SU-DHL-6 (cell line): Measurements from ENCODE around the gene SUN2.

Source experiments
- H2AFZ ChIP-seq: fragments of 200-600 bp; sonication (generic); 2 replicates; pipeline ENCODE4 v1.6.1; 2014; ENCODE audit warnings: low read depth, mild to moderate bottlenecking, moderate library complexity, mixed read lengths, antibody characterized with exemption, low read length; ENCODE audit not compliant: severe bottlenecking
- H3F3A ChIP-seq: fragments of 200-600 bp; shearing (Covaris generic); 2 replicates; pipeline ENCODE4 v1.6.0; 2016; ENCODE audit warnings: antibody characterized with exemption, mild to moderate bottlenecking; ENCODE audit not compliant: insufficient read depth
- H3K27ac ChIP-seq: fragments of 200-600 bp; sonication (generic); 2 replicates; pipeline ENCODE4 v1.5.1; 2016; ENCODE audit warnings: low read depth, mild to moderate bottlenecking, low read length, moderate library complexity, mixed read lengths
- H3K27me3 ChIP-seq: fragments of 200-600 bp; sonication (generic), shearing (Covaris generic); 2 replicates; pipeline ENCODE4 v1.6.0; 2014; ENCODE audit warnings: mild to moderate bottlenecking, low read length
- H3K36me3 ChIP-seq: fragments of 200-600 bp; sonication (generic); 2 replicates; pipeline ENCODE4 v1.6.1; 2014; ENCODE audit warnings: mild to moderate bottlenecking, low read length, mixed read lengths
- H3K4me2 ChIP-seq: fragments of 300-600, 200-600 bp; shearing (Covaris generic), sonication (generic); 2 replicates; pipeline ENCODE4 v1.6.0; 2014; ENCODE audit warnings: low read length, low read depth, mild to moderate bottlenecking; ENCODE audit not compliant: poor library complexity, severe bottlenecking
- H3K4me3 ChIP-seq: fragments of 200-600 bp; sonication (generic); 2 replicates; pipeline ENCODE4 v1.5.1; 2014; ENCODE audit warnings: antibody characterized with exemption, low read length, mild to moderate bottlenecking, mixed read lengths; ENCODE audit not compliant: insufficient read depth, poor library complexity, severe bottlenecking
- H3K79me2 ChIP-seq: fragments of 200-600 bp; sonication (generic); 2 replicates; pipeline ENCODE4 v1.6.1; 2014; ENCODE audit warnings: mild to moderate bottlenecking, low read length, moderate library complexity; ENCODE audit not compliant: insufficient read depth
- H3K9ac ChIP-seq: fragments of 200-600 bp; sonication (generic); 2 replicates; pipeline ENCODE4 v1.7.0; 2014; ENCODE audit warnings: mild to moderate bottlenecking, low read length
- H3K9me2 ChIP-seq: fragments of 200-600 bp; sonication (generic); replicated peaks from 2 replicates; pipeline ENCODE4 v1.6.1; 2014; ENCODE audit warnings: low read length; ENCODE audit not compliant: insufficient read depth
- H3K9me3 ChIP-seq: fragments of 200-600 bp; sonication (generic); 2 replicates; pipeline ENCODE4 v1.6.1; 2014; ENCODE audit warnings: low read length, mixed read lengths; ENCODE audit not compliant: insufficient read depth
- H4K20me1 ChIP-seq: fragments of 200-600 bp; sonication (generic); 2 replicates; pipeline ENCODE4 v1.6.1; 2014; ENCODE audit warnings: low read depth, mild to moderate bottlenecking, antibody characterized with exemption, low read length, moderate library complexity, mixed read lengths
- CTCF ChIP-seq: fragments of 200-600 bp; sonication (generic); IDR thresholded peaks from one replicate; pipeline ENCODE4 v1.5.1; 2017; ENCODE audit warnings: antibody characterized with exemption, mild to moderate bottlenecking, low read length, moderate library complexity; ENCODE audit not compliant: insufficient read depth, poor library complexity, severe bottlenecking
- EZH2phosphoT487 ChIP-seq: fragments of 200-600 bp; sonication (generic), shearing (Covaris generic); conservative IDR thresholded peaks from 2 replicates; pipeline ENCODE4 v1.6.1; 2018; ENCODE audit warnings: mild to moderate bottlenecking, antibody characterized with exemption, low read length, moderate library complexity, mixed read lengths

Gene SUN2

GRCh38 chr22:38698407-38699094 is 57.2 kb downstream of the SUN2 start:
- TF ChIP-seq CTCF (no peak), EZH2phosphoT487 (no peak)
- Histone ChIP-seq H3K9me2 (no peaks in the 10 kb centered on the region), H3K9ac (peak overlapping the region; percentile 98), H4K20me1 (no peaks in the 10 kb centered on the region), H3K9me3 (no peaks in the 10 kb centered on the region), H3K4me2 (peak overlapping the region; percentile 100), H3K27ac (no peak overlapping the region), H3F3A (peaks cover 8% of the 10 kb centered on the region; the same call in 1 of the 2 replicates), H3K27me3 (no peaks in the 10 kb centered on the region), H2AFZ (no peak overlapping the region), H3K4me3 (peak overlapping the region; percentile 89), H3K36me3 (no peaks in the 10 kb centered on the region), H3K79me2 (peaks cover 50% of the 10 kb centered on the region)

- Histone ChIP-seq H2AFZ (no peak overlapping the region), H3K9ac (no peak overlapping the region), H3K79me2 (peaks cover 50% of the 10 kb centered on the region), H3F3A (peaks cover 4% of the 10 kb centered on the region; the same call in 1 of the 2 replicates), H3K27me3 (no peaks in the 10 kb centered on the region), H3K4me2 (peak overlapping the region; percentile 100), H3K27ac (no peak overlapping the region), H3K4me3 (no peak overlapping the region), H3K9me3 (no peaks in the 10 kb centered on the region), H3K9me2 (no peaks in the 10 kb centered on the region), H3K36me3 (no peaks in the 10 kb centered on the region), H4K20me1 (no peaks in the 10 kb centered on the region)
- TF ChIP-seq CTCF (no peak), EZH2phosphoT487 (no peak)
Measured at GRCh38 chr22:38697425-38698089, 58.2 kb downstream of the SUN2 start.

- TF ChIP-seq EZH2phosphoT487, result no peak
- Histone ChIP-seq H3K9me3 (no peaks in the 10 kb centered on the region), H4K20me1 (no peaks in the 10 kb centered on the region), H2AFZ (no peak overlapping the region), H3K9me2 (no peaks in the 10 kb centered on the region), H3F3A (peaks cover 4% of the 10 kb centered on the region; the same call in 1 of the 2 replicates), H3K79me2 (peaks cover 54% of the 10 kb centered on the region), H3K27ac (no peak overlapping the region), H3K27me3 (no peaks in the 10 kb centered on the region), H3K4me2 (peak overlapping the region; percentile 100), H3K4me3 (no peak overlapping the region), H3K9ac (no peak overlapping the region), H3K36me3 (no peaks in the 10 kb centered on the region)
Measured at GRCh38 chr22:38696606-38697424, 59.0 kb downstream of the SUN2 start.
